Ovary (tissue), 9 donors: ENCODE measurements around the gene C13orf46. TPM values are rescaled to one million over a fixed set of nuclear protein-coding genes. Genes with fewer than 3 reads are reported as not detected.

Experiments used
- DNase-seq, 5 donors: peaks; one replicate each; pipeline ENCODE4 v3.0.0-alpha.2; 2019 to 2020
- H3K27ac ChIP-seq, 2 donors: fragments of 200-600 bp; one replicate each; pipeline versions ENCODE4 v1.5.1 to v1.8.0; 2019 to 2022
- H3K27me3 ChIP-seq: fragments of 200-600 bp; one replicate; pipeline ENCODE4 v1.8.0; 2022
- H3K36me3 ChIP-seq: fragments of 200-600 bp; sonication (generic); one replicate; pipeline ENCODE4 v1.5.1; 2019
- H3K4me1 ChIP-seq: one replicate; pipeline ENCODE4 v1.8.1; 2013; ENCODE audit warnings: mild to moderate bottlenecking, moderate library complexity; ENCODE audit not compliant: insufficient read depth
- H3K4me3 ChIP-seq: fragments of 200-600 bp; sonication (generic); one replicate; pipeline ENCODE4 v1.5.1; 2017
- H3K9me3 ChIP-seq, 2 donors: fragments of 200-600 bp in 1 of 2; sonication (generic) in 1 of 2; one replicate each; pipeline versions ENCODE4 v1.5.1 to v1.8.1; 2013 to 2019; ENCODE audit warnings: mild to moderate bottlenecking in 1 of 2, moderate library complexity in 1 of 2
- CTCF ChIP-seq, 3 donors: fragments of 450-650 bp in 2 of 3; fragments of 200-600 bp in 1 of 3; IDR thresholded peaks; one replicate each; pipeline versions ENCODE4 v1.5.1 to v1.8.0; 2016 to 2022; ENCODE audit warnings: antibody characterized with exemption in 3 of 3, mild to moderate bottlenecking in 1 of 3
- EP300 ChIP-seq: sonication (generic); formaldehyde crosslinking; IDR thresholded peaks from one replicate; pipeline ENCODE4 v1.6.1; 2017; ENCODE audit warnings: antibody characterized with exemption
- POLR2A ChIP-seq: fragments of 450-650 bp; IDR thresholded peaks from one replicate; pipeline ENCODE4 v1.6.1; 2017; ENCODE audit warnings: antibody characterized with exemption, mild to moderate bottlenecking, moderate library complexity
- WGBS, 3 donors: extraction: QIAGEN DNeasy Blood & Tissue Kit in 1 of 3; methylation state at CpG; one replicate each; pipeline versions ENCODE4 v1.1.5 to v1.1.7; 2013 to 2017; 5-methylcytosine and 5-hydroxymethylcytosine counted together
- intact Hi-C, 4 donors: fragments of 100-400 bp; cut with DNase I; formaldehyde crosslinking; loops; one replicate each; pipeline versions ENCODE4 v1.11.0 to v1.15.1; 2022 to 2023
- polyA plus RNA-seq, 2 donors: library from polyadenylated mRNA; stranded (reverse); fragments of 200-250 nt in 1 of 2; fragments of 350-450 nt in 1 of 2; fragmentation: Illumina TruSeq in 1 of 2; extraction: RNeasy Lipid Tissue Mini Kit (QIAGEN cat#74804) in 1 of 2; gene quantifications; one replicate each; pipeline ENCODE4 v1.2.3, GENCODE V29; 2013 to 2014
- total RNA-seq, 7 donors: library from RNA; depleted of rRNA in 2 of 7; stranded (reverse); fragments of >200 nt in 2 of 7; fragmentation: NEBNext Ultra II Directional in 3 of 7; extraction: Animal tissue kit (Norgen Biotek cat#: 25700) in 3 of 7; gene quantifications; one replicate each; pipeline versions ENCODE4 v1.1.0 to v1.2.4, GENCODE V29; 2016 to 2023
- donor health status: DM: no; HTN: no; CAD: no; lungs with moderate emphysema.
- donor health status: DM: no; HTN: no; CAD: no.
- donor health status: Bipolar disorder and iron deficiency.
- donor health status: DM: yes; HTN: yes; CAD: no.
- donor health status: DM: no; HTN: no; CAD: no.
- donor health status: DM: yes; HTN: yes; CAD: no.

C13orf46 gene
- total and polyA plus RNA-seq, 9 donors, result 0.05 to 2.0 (median 0.50) TPM; not detected in 2

DNA sequence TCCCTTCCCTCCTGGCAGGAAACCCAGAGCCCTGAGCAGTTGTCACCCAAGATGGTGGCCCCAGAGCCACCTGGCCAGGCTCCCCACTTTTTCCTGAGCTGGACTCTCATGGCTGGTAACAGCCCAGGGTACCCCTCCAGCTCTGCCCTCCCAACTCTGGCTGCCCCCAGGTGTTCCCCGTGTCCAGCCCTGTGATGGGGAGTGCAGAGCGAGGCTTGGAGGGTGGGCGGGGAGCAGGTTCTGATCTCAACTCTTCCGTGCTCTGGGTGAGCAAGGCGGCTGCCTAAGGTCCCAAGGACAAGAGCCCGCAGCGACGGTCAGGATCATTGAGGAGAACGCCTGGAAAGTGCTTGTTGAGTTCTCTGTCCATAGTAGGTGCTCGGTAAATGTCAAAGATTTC, 55.3 kb downstream of the C13orf46 start:
- Histone ChIP-seq H3K9me3 (no peaks in the 10 kb centered on the region), H3K4me3 (no peak overlapping the region), H3K4me1 (no peaks in the 10 kb centered on the region), H3K27me3 (no peaks in the 10 kb centered on the region), H3K36me3 (no peaks in the 10 kb centered on the region), H3K27ac (no peak overlapping the region)
- peak in 1 of 5 donors; percentile 17 for DNase-seq
- TF ChIP-seq CTCF (IDR thresholded peaks at IDR 0.05) (no peak), POLR2A (no peak), EP300 (no peak)
- 87 to 98% (median 89%) methylated on average over 10 of the region's 10 CpGs for WGBS, 3 donors
- intact Hi-C loops, result no loop called here

GRCh38 chr13:113917594-113918371, 56.1 kb downstream of the C13orf46 start:
- TF ChIP-seq POLR2A, result no peak
- TF ChIP-seq CTCF (IDR thresholded peaks at IDR 0.05), result no peak
- no peak for TF ChIP-seq EP300
- 87 to 93% (median 92%) methylated on average over 29 of the region's 29 CpGs for WGBS, 3 donors
- no peak overlapping the region for H3K27ac ChIP-seq
- H3K9me3 ChIP-seq, result no peaks in the 10 kb centered on the region
- no peak overlapping the region for H3K4me3 ChIP-seq
- H3K36me3 ChIP-seq, result no peaks in the 10 kb centered on the region
- H3K27me3 ChIP-seq, result no peaks in the 10 kb centered on the region
- intact Hi-C loops, result no loop called here
- no peaks in the 10 kb centered on the region for H3K4me1 ChIP-seq
- peak in 1 of 5 donors; percentile 23 for DNase-seq

DNA sequence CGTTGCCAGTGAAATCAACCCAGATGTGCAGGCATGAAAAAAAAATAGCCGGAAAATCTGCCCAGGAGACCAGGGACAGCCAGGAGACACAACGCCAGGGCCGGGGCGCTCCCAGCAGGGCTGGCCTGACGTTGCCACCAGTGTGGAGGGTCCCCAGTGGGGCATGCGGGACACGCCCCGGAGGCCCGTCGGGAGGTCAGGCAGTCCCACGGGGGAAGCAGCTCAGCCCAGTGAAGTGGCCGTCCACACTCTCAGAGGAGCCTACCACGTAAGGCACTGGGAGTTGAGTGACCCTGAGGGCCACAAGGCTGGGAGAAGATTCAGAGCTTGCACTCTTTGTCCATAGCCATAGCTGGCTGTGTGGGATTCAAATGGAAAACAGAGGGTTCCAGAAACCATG, 56.8 kb downstream of the C13orf46 start:
- DNase-seq, result peak in 1 of 5 donors; percentile 18
- Histone ChIP-seq H3K36me3 (no peaks in the 10 kb centered on the region), H3K27me3 (no peaks in the 10 kb centered on the region), H3K4me1 (no peaks in the 10 kb centered on the region), H3K4me3 (no peak overlapping the region), H3K27ac (no peak overlapping the region), H3K9me3 (no peaks in the 10 kb centered on the region)
- 79 to 89% (median 88%) methylated on average over 14 of the region's 14 CpGs for WGBS, 3 donors
- intact Hi-C loops, result no loop called here
- TF ChIP-seq EP300 (no peak), POLR2A (no peak), CTCF (IDR thresholded peaks at IDR 0.05) (no peak)

GRCh38 chr13:113916330-113916815, 57.5 kb downstream of the C13orf46 start:
- H3K9me3 ChIP-seq, result no peaks in the 10 kb centered on the region
- no peak overlapping the region for H3K27ac ChIP-seq
- no peaks in the 10 kb centered on the region for H3K4me1 ChIP-seq
- TF ChIP-seq CTCF (IDR thresholded peaks at IDR 0.05) (no peak), EP300 (no peak), POLR2A (no peak)
- DNase-seq, result no peak
- no peaks in the 10 kb centered on the region for H3K36me3 ChIP-seq
- intact Hi-C loops, result no loop called here
- no peaks in the 10 kb centered on the region for H3K27me3 ChIP-seq
- 78 to 83% (median 83%) methylated on average over 2 of the region's 2 CpGs for WGBS, 3 donors
- H3K4me3 ChIP-seq, result no peak overlapping the region
